PC-3 (cell line): ENCODE data around the gene SLC6A6. TPM values are rescaled to one million over a fixed set of nuclear protein-coding genes. Genes with fewer than 3 reads are reported as not detected.
"Not testable (repeated sequence)": the region's sequence is repeated elsewhere in the genome, so short reads cannot be mapped to it uniquely, and the experiment has no call there.

Experiments used
- ATAC-seq: fragments of 200-7000 bp; cut with Tn5 transposase; 2 replicates; pipeline ENCODE4 v1.9.1; 2020; ENCODE audit warnings: mild to moderate bottlenecking, moderate library complexity
- BruUV-seq: library from RNA; stranded (reverse); fragments of 400-500 nt; replicated peaks from 2 replicates; lab custom pipeline; 2021; lab: Mats Ljungman, UMichigan
- CTCF ChIA-PET: fragments of 300-600 bp; sonication (Branson Sonifier 250); formaldehyde crosslinking; loops from one replicate; lab custom pipeline; 2022; ENCODE audit warnings: antibody characterized with exemption; lab: Charles Lee
- POLR2A ChIA-PET: fragments of 300-600 bp; sonication (Branson Sonifier 250); formaldehyde crosslinking; loops from one replicate; lab custom pipeline; 2022; ENCODE audit warnings: antibody characterized with exemption; ENCODE audit not compliant: unreplicated experiment; lab: Charles Lee
- DNase-seq: peaks from one replicate; pipeline ENCODE4 v3.0.0-alpha.2; 2015
- H2AFZ ChIP-seq: fragments of 300-600 bp; sonication (generic); 2 replicates; pipeline ENCODE4 v1.6.0; 2016; ENCODE audit warnings: antibody characterized with exemption, low read length
- H3F3A ChIP-seq: fragments of 300-600 bp; sonication (generic); one replicate; pipeline ENCODE4 v1.6.0; 2017; ENCODE audit warnings: antibody characterized with exemption, low read length, control low read depth, mild to moderate bottlenecking; ENCODE audit not compliant: unreplicated experiment
- H3K27ac ChIP-seq: fragments of 300-600 bp; sonication (generic); 2 replicates; pipeline ENCODE4 v1.5.1; 2016; ENCODE audit warnings: mild to moderate bottlenecking, low read length
- H3K27me3 ChIP-seq: fragments of 300-600 bp; sonication (generic); 2 replicates; pipeline ENCODE4 v1.6.1; 2016; ENCODE audit warnings: low read length, mixed read lengths
- H3K36me3 ChIP-seq: fragments of 300-600 bp; sonication (generic); 2 replicates; pipeline ENCODE4 v1.6.1; 2016; ENCODE audit warnings: low read depth, mixed run types, low read length, mixed read lengths
- H3K4me1 ChIP-seq: fragments of 300-600 bp; sonication (generic); 2 replicates; pipeline ENCODE4 v1.5.1; 2016; ENCODE audit warnings: low read length; ENCODE audit not compliant: insufficient read depth
- H3K4me2 ChIP-seq: fragments of 300-600 bp; sonication (generic); 2 replicates; pipeline ENCODE4 v1.6.0; 2016; ENCODE audit warnings: low read length
- H3K4me3 ChIP-seq: fragments of 300-600 bp; sonication (generic); 2 replicates; pipeline ENCODE4 v1.5.1; 2016; ENCODE audit warnings: mild to moderate bottlenecking, low read length, mixed read lengths
- H3K79me2 ChIP-seq: fragments of 300-600 bp; sonication (generic); 2 replicates; pipeline ENCODE4 v1.6.1; 2017; ENCODE audit warnings: low read length, mixed read lengths
- H3K9ac ChIP-seq: fragments of 300-600 bp; sonication (generic); 2 replicates; pipeline ENCODE4 v1.6.0; 2016; ENCODE audit warnings: mild to moderate bottlenecking, low read length
- H3K9me2 ChIP-seq: fragments of 300-600 bp; sonication (generic); replicated peaks from 2 replicates; pipeline ENCODE4 v1.6.1; 2016; ENCODE audit warnings: mixed run types, low read length, mixed read lengths
- H3K9me3 ChIP-seq: fragments of 300-600 bp; sonication (generic); 2 replicates; pipeline ENCODE4 v1.6.1; 2016; ENCODE audit warnings: low read length, mixed read lengths
- H4K20me1 ChIP-seq: fragments of 300-600 bp; sonication (generic); 2 replicates; pipeline ENCODE4 v1.6.1; 2016; ENCODE audit warnings: low read length, mixed read lengths
- EZH2 ChIP-seq: fragments of 300-600 bp; sonication (generic); IDR thresholded peaks from one replicate; pipeline ENCODE4 v1.6.1; 2017; ENCODE audit warnings: antibody characterized with exemption, mild to moderate bottlenecking, low read length; ENCODE audit not compliant: unreplicated experiment
- EZH2phosphoT487 ChIP-seq: fragments of 300-600 bp; sonication (generic); IDR thresholded peaks from 2 replicates; pipeline ENCODE4 v1.6.1; 2018; ENCODE audit warnings: mild to moderate bottlenecking, antibody characterized with exemption, low read length, borderline replicate concordance
- intact Hi-C: fragments of 100-400 bp; cut with micrococcal nuclease; formaldehyde crosslinking; loops from 2 replicates; pipeline ENCODE4 v1.9.0; 2023
- total RNA-seq: library from RNA; depleted of rRNA; stranded (reverse); fragments of >200 nt; gene quantifications from 2 replicates; pipeline ENCODE4 v1.2.3, GENCODE V29; 2014
- TF ChIP-seq, protein P1 (sequence below): fragments of 300-600 bp; sonication (generic); conservative IDR thresholded peaks from 2 replicates; pipeline ENCODE4 v1.5.1; 2017; ENCODE audit warnings: antibody characterized with exemption, low read depth, mild to moderate bottlenecking, low read length

The SLC6A6 gene
- total RNA-seq, 1 experiment from 2014 or later, result 28.1 TPM

DNA sequence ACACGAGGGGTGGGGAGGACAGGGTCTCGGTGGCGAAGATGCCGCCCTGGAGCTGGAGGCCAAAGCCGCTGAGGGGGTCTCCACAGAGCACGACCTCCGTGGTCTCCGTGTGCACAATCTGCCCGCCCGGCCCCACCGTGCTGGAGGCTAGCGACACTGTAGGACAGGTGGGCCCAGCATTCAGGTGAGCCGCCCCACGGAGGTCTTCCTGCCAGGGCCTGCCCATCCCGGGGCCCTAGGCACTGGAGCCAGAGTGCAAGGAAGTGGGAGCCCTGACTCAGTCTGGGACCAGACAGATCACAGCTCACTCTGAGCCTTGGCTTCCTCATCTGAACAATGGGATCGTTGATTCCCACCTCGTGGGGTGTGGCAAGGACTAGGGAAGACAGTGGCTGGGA is 111.9 kb downstream of the SLC6A6 start:
- Histone ChIP-seq H3K4me3 (no peak overlapping the region), H3K4me1 (no peaks in the 10 kb centered on the region), H3K9me2 (no peaks in the 10 kb centered on the region), H3K4me2 (no peak overlapping the region), H3K27me3 (no peaks in the 10 kb centered on the region), H3K9me3 (no peaks in the 10 kb centered on the region), H3F3A (no peaks in the 10 kb centered on the region), H4K20me1 (no peaks in the 10 kb centered on the region), H2AFZ (no peak overlapping the region), H3K36me3 (no peaks in the 10 kb centered on the region), H3K27ac (no peak overlapping the region), H3K79me2 (no peaks in the 10 kb centered on the region), H3K9ac (no peak overlapping the region)
- TF ChIP-seq EZH2phosphoT487 (no peak), EZH2 (no peak)
- TF ChIP-seq, protein P1, sequence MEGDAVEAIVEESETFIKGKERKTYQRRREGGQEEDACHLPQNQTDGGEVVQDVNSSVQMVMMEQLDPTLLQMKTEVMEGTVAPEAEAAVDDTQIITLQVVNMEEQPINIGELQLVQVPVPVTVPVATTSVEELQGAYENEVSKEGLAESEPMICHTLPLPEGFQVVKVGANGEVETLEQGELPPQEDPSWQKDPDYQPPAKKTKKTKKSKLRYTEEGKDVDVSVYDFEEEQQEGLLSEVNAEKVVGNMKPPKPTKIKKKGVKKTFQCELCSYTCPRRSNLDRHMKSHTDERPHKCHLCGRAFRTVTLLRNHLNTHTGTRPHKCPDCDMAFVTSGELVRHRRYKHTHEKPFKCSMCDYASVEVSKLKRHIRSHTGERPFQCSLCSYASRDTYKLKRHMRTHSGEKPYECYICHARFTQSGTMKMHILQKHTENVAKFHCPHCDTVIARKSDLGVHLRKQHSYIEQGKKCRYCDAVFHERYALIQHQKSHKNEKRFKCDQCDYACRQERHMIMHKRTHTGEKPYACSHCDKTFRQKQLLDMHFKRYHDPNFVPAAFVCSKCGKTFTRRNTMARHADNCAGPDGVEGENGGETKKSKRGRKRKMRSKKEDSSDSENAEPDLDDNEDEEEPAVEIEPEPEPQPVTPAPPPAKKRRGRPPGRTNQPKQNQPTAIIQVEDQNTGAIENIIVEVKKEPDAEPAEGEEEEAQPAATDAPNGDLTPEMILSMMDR, result no peak
- POLR2A ChIA-PET, result no interaction called here
- no TSS peak for BruUV-seq
- DNase-seq (no peak), ATAC-seq (no peak)
- intact Hi-C loops, result no loop called here
- CTCF ChIA-PET, result no interaction called here

DNA sequence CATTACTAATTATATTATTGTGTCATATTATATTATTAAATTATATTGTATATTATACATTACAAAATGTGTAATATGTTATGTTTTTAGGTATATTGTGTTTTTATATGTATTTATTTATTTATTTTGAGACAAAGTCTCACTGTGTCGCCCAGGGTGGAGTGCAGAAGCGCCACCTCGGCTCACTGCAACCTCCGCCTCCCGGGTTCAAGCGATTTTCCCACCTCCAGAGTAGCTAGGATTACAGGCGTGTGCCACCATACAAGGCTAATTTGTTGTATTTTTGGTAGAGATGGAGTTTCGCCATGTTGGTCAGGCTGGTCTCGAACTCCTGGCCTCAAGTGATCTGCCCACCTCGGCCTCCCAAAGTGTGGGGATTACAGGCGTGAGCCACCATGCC is 113.1 kb downstream of the SLC6A6 start:
- H3K27me3 ChIP-seq, H3K4me1 ChIP-seq, H3K36me3 ChIP-seq, H2AFZ ChIP-seq, DNase-seq, H4K20me1 ChIP-seq, intact Hi-C loops, H3K4me3 ChIP-seq, POLR2A ChIA-PET, H3F3A ChIP-seq, H3K4me2 ChIP-seq, H3K79me2 ChIP-seq, H3K9me3 ChIP-seq, BruUV-seq, H3K9ac ChIP-seq, H3K9me2 ChIP-seq, ATAC-seq, H3K27ac ChIP-seq, CTCF ChIA-PET: not testable (repeated sequence)

DNA sequence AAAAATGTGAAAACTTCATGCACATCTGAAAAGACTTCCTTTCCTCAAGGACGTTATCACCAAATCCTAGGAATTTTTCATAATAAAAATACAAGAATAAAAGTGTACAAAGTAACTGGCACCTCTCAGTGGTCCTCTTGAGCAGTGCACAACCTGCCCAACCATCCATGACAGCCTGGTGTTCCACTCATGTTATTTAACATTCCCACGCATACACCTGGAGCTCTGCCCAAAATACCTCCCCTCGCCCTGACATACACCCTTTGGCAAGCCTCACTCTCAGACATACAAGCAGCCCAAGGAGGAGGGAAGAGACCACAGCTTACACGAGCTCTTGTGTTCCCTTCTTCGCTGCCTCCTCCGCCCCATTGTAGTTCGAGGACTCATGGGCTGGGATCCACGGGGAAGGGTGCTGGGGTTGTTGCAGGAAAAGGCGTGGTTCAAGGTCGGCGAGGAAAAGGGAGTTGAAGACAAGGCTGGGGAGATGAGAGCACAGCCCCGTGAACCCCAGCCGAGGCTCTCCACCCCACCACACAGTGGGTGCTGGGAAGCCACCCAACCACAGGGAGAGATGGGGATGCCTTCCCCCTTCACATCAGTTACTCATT is 114.4 kb downstream of the SLC6A6 start:
- no peaks in the 10 kb centered on the region for H3K9me2 ChIP-seq
- TF ChIP-seq EZH2phosphoT487 (no peak), EZH2 (no peak)
- TF ChIP-seq, protein P1, result no peak
- no peak overlapping the region for H3K4me2 ChIP-seq
- no peaks in the 10 kb centered on the region for H3K27me3 ChIP-seq
- H4K20me1 ChIP-seq, result no peaks in the 10 kb centered on the region
- no peaks in the 10 kb centered on the region for H3K4me1 ChIP-seq
- no peak overlapping the region for H2AFZ ChIP-seq
- H3K36me3 ChIP-seq, result no peaks in the 10 kb centered on the region
- H3K4me3 ChIP-seq, result no peak overlapping the region
- CTCF ChIA-PET, result no interaction called here
- DNase-seq (no peak), ATAC-seq (no peak)
- POLR2A ChIA-PET, result no interaction called here
- BruUV-seq, result no TSS peak
- no peak overlapping the region for H3K27ac ChIP-seq
- no peaks in the 10 kb centered on the region for H3K9me3 ChIP-seq
- H3K79me2 ChIP-seq, result no peaks in the 10 kb centered on the region
- intact Hi-C loops, result no loop called here
- H3K9ac ChIP-seq, result no peak overlapping the region
- no peaks in the 10 kb centered on the region for H3F3A ChIP-seq
